Lower leg skin (tissue), 4 donors: ENCODE measurements around the gene BRD9. TPM values are rescaled to one million over a fixed set of nuclear protein-coding genes. Genes with fewer than 3 reads are reported as not detected.

ENCODE experiments used
- DNase-seq, 2 donors: peaks; one replicate each; pipeline ENCODE4 v3.0.0-alpha.2; 2019; ENCODE audit warnings: low spot score in 2 of 2
- H3K4me3 ChIP-seq: fragments of 200-600 bp; sonication (generic); 2 replicates; pipeline ENCODE4 v1.5.1; 2017; ENCODE audit warnings: mild to moderate bottlenecking, low read depth; ENCODE audit not compliant: poor library complexity, severe bottlenecking
- POLR2A ChIP-seq, 2 donors: fragments of 450-650 bp; IDR thresholded peaks; one replicate each; pipeline ENCODE4 v1.6.1; 2016 to 2017; ENCODE audit warnings: antibody characterized with exemption in 2 of 2, mild to moderate bottlenecking in 1 of 2, moderate library complexity in 1 of 2
- WGBS, 2 donors: methylation state at CpG; one replicate each; pipeline ENCODE4 v1.1.5; 2018; 5-methylcytosine and 5-hydroxymethylcytosine counted together
- intact Hi-C: fragments of 100-400 bp; cut with DNase I; formaldehyde crosslinking; loops from one replicate; pipeline ENCODE4 v1.15.0; 2023; ENCODE audit warnings: low total_unique reads
- total RNA-seq, 4 donors: library from RNA; depleted of rRNA; stranded (reverse); fragments of >200 nt; gene quantifications; one replicate each; pipeline ENCODE4 v1.1.0, GENCODE V29; 2016
- TF ChIP-seq, protein P1 (sequence below), 3 donors: fragments of 450-650 bp; IDR thresholded peaks; one replicate each; pipeline ENCODE4 v1.5.1; 2016; ENCODE audit warnings: antibody characterized with exemption in 3 of 3, mild to moderate bottlenecking in 3 of 3, moderate library complexity in 2 of 3

The BRD9 gene
- total RNA-seq, 4 donors from 2014 or later: 27.5 to 49.6 (median 28.6) TPM

DNA sequence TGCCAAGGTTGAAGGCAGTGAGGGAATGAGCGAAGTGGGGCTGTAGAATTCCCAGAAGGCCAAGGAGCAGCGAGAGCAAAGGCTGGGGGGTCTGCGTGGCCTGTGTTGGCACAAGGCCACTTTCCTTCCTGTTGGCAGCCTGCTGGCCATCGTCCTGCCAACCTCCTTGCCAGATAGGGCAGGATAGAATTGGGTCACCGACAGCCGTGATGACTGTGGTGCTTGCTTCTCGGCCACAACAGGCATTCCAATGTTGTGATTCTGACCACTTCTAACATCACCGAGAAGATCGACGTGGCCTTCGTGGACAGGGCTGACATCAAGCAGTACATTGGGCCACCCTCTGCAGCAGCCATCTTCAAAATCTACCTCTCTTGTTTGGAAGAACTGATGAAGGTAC is 19.0 kb upstream of the BRD9 start:
- 85 to 93% methylated on average over 11 of the region's 11 CpGs for WGBS, 2 donors
- TF ChIP-seq, protein P1, sequence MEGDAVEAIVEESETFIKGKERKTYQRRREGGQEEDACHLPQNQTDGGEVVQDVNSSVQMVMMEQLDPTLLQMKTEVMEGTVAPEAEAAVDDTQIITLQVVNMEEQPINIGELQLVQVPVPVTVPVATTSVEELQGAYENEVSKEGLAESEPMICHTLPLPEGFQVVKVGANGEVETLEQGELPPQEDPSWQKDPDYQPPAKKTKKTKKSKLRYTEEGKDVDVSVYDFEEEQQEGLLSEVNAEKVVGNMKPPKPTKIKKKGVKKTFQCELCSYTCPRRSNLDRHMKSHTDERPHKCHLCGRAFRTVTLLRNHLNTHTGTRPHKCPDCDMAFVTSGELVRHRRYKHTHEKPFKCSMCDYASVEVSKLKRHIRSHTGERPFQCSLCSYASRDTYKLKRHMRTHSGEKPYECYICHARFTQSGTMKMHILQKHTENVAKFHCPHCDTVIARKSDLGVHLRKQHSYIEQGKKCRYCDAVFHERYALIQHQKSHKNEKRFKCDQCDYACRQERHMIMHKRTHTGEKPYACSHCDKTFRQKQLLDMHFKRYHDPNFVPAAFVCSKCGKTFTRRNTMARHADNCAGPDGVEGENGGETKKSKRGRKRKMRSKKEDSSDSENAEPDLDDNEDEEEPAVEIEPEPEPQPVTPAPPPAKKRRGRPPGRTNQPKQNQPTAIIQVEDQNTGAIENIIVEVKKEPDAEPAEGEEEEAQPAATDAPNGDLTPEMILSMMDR (IDR thresholded peaks at IDR 0.05): no peak
- TF ChIP-seq POLR2A (IDR thresholded peaks at IDR 0.05): no peak
- peak in 1 of 2 donors; percentile 78 for DNase-seq
- no peak overlapping the region for H3K4me3 ChIP-seq
- intact Hi-C loops: no loop called here

DNA sequence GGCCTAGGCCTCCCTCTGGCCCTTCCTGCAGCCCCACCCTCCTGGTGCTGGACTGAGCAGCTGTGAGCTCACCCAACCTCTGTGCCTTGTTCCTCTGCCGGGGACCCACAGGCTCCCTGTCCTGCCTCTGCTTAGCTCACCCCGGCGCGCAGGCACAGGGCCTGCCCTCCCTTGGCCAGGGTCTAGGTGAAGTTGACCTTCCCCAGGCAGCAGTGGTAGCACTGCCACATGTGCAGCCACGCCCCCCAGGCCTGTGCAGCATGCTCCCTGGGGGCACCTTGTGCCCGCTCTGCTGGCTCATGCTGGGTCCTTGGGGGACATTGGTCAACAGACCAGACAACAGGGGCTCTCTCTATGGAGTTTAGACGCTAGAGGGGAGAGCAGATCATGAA is 18.2 kb upstream of the BRD9 start:
- H3K4me3 ChIP-seq: no peak overlapping the region
- intact Hi-C loops: no loop called here
- peak in 1 of 2 donors; percentile 69 for DNase-seq
- 98 to 100% methylated on average over 7 of the region's 7 CpGs for WGBS, 2 donors
- no peak for TF ChIP-seq POLR2A (IDR thresholded peaks at IDR 0.05)
- TF ChIP-seq, protein P1 (IDR thresholded peaks at IDR 0.05): no peak

DNA sequence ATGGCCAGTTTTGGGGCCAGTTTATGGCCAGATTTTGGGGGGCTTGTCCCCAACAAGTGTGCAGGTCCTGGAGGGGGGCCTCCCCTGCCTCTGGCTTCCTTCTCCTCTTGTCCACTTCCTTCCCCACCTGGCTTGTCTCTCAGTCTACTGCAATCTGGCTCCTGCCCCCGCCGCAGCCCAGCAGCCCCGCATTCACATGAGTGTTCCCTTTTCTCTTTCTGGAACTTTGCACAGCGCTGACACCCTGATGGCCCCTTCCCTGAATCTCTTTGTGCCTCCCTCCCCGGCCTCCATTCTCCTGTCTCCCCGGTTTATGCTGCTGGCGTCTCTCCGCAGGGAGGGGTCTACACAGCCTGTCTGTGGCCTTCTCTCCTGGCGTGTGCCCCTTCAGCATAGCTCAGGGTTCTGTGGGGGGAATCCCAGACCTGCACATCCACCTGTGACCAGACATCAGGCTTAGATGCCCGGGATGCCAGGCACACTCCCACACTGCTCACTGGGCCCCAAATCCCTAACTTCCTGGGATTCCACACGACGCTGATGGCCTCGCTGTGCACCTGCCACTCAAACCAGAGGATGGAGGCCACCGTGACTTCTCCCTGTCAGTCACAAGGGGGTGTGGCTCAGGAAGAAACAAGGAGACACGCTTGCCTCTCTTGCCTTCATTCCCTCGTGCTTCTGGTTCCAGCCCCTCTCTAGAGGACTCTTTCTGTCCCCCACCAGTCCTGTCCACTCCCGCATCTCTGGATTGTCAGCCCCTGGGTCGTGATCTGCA is 17.6 kb upstream of the BRD9 start:
- TF ChIP-seq, protein P1 (IDR thresholded peaks at IDR 0.05): no peak
- TF ChIP-seq POLR2A (IDR thresholded peaks at IDR 0.05): no peak
- intact Hi-C loops: loop anchor here (10.0 kb wide), 1 partner anchor 475 kb away; no protein-coding TSS in a partner anchor

DNA sequence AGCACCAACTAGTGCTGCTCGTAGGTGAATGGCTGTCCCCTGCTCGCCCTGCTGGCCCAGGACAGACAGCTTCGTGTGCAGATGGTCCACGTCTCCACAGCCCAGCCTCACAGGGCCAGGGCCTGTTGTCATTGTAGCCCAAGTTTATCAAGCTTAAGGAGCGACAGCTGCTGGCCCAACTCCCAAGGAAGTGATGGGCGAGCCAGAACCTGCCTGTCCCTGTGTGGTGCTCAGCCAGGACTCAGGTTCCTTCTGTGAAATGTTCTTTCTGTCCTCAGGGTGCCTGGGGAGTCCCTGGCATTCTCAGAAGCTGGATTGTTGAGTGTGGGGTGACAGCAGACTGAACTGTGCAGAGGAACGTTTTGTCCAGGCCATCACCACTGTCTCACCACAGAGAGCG is 16.5 kb upstream of the BRD9 start:
- intact Hi-C loops: loop anchor here (10.0 kb wide), 1 partner anchor 474 kb away; no protein-coding TSS in a partner anchor
- peak; percentile 48 to 74 for DNase-seq
- no peak overlapping the region for H3K4me3 ChIP-seq
- TF ChIP-seq, protein P1 (IDR thresholded peaks at IDR 0.05): no peak
- no peak for TF ChIP-seq POLR2A (IDR thresholded peaks at IDR 0.05)
- 57 to 68% methylated on average over 8 of the region's 8 CpGs for WGBS, 2 donors

More for the DNA sequence above, 17.6 kb upstream of the BRD9 start:
- 92 to 96% methylated on average over 18 of the region's 18 CpGs for WGBS, 2 donors
- peak in 1 of 2 donors; percentile 81 for DNase-seq
- no peak overlapping the region for H3K4me3 ChIP-seq

DNA sequence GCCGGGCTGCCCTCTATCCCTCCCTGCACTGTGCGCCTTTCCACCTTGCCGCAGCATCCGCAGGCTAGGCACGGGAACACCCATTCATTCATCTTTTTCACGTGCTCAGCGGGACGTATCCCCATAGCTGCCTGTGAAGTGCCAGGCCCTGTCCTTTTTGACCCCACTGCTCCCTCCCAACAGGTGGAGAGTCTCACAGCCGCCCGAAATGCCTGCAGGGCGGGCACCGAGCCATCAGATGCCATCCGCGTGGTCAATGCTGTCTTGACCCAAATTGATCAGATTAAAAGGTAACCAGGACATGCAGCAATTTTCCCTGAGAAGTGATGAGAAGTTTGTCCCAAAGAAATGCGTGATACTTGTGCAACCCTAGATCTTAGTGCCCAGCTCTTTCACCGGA is 15.6 kb upstream of the BRD9 start:
- DNase-seq: peak in 1 of 2 donors; percentile 64
- no peak overlapping the region for H3K4me3 ChIP-seq
- 95 to 97% methylated on average over 16 of the region's 16 CpGs for WGBS, 2 donors
- TF ChIP-seq POLR2A (IDR thresholded peaks at IDR 0.05): no peak
- TF ChIP-seq, protein P1 (IDR thresholded peaks at IDR 0.05): no peak
- intact Hi-C loops: loop anchor here (10.0 kb wide), 1 partner anchor 473 kb away; no protein-coding TSS in a partner anchor
